Uterus (tissue), 4 donors: ENCODE results near the gene ACTL8. TPM values are rescaled to one million over a fixed set of nuclear protein-coding genes. Genes with fewer than 3 reads are reported as not detected.

Experiments
- DNase-seq, 2 donors: peaks; one replicate each; pipeline ENCODE4 v3.0.0-alpha.2; 2019 to 2020
- H3K27ac ChIP-seq, 2 donors: fragments of 200-600 bp; sonication (generic); 1 replicate in 1 of 2; 2 replicates in 1 of 2; pipeline ENCODE4 v1.5.1; 2016 to 2018
- H3K27me3 ChIP-seq, 2 donors: fragments of 200-600 bp; sonication (generic); one replicate each; pipeline ENCODE4 v1.5.1; 2018 to 2019; ENCODE audit warnings: control low read depth in 1 of 2
- H3K36me3 ChIP-seq, 2 donors: fragments of 200-600 bp; sonication (generic); one replicate each; pipeline ENCODE4 v1.5.1; 2019; ENCODE audit warnings: control low read depth in 1 of 2
- H3K4me1 ChIP-seq, 2 donors: fragments of 200-600 bp; sonication (generic); one replicate each; pipeline ENCODE4 v1.5.1; 2018 to 2019; ENCODE audit warnings: control low read depth in 1 of 2
- H3K4me3 ChIP-seq, 2 donors: fragments of 200-600 bp; sonication (generic); 1 replicate in 1 of 2; 2 replicates in 1 of 2; pipeline ENCODE4 v1.5.1; 2018 to 2019; ENCODE audit warnings: mild to moderate bottlenecking in 1 of 2
- H3K9me3 ChIP-seq, 2 donors: fragments of 200-600 bp; sonication (generic); one replicate each; pipeline ENCODE4 v1.5.1; 2019; ENCODE audit warnings: control low read depth in 1 of 2
- CTCF ChIP-seq, 4 experiments: fragments of 200-600 bp in 2 of 4; fragments of 450-650 bp in 2 of 4; sonication (generic) in 2 of 4; IDR thresholded peaks; one replicate each; pipeline ENCODE4 v1.5.1; 2016 to 2019; ENCODE audit warnings: antibody characterized with exemption in 4 of 4, mild to moderate bottlenecking in 2 of 4, moderate library complexity in 1 of 4
- POLR2A ChIP-seq, 2 donors: fragments of 450-650 bp; IDR thresholded peaks; one replicate each; pipeline ENCODE4 v1.6.1; 2016; ENCODE audit warnings: antibody characterized with exemption in 2 of 2, mild to moderate bottlenecking in 1 of 2, moderate library complexity in 1 of 2
- intact Hi-C: fragments of 100-400 bp; cut with DNase I; formaldehyde crosslinking; loops from one replicate; pipeline ENCODE4 v1.15.1; 2023; ENCODE audit warnings: low total_unique reads
- total RNA-seq, 4 donors: library from RNA; depleted of rRNA in 3 of 4; stranded (reverse); fragments of >200 nt in 3 of 4; gene quantifications; one replicate each; pipeline versions ENCODE4 v1.1.0 to v1.2.4, GENCODE V29; 2014 to 2023
- donor health status: DM: yes; HTN: yes; CAD: no.

Gene ACTL8
- total RNA-seq, 4 donors from 2014 or later, result not detected

- Histone ChIP-seq H3K27me3 (no peaks in the 10 kb centered on the region), H3K4me1 (no peaks in the 10 kb centered on the region)
Observed at GRCh38 chr1:17847111-17847510, 92.0 kb downstream of the ACTL8 start.

GRCh38 chr1:17849216-17849615 lies 94.1 kb downstream of the ACTL8 start:
- no peak for DNase-seq
- H3K4me1 ChIP-seq, result no peaks in the 10 kb centered on the region
- no peak for TF ChIP-seq POLR2A (IDR thresholded peaks at IDR 0.05)
- no peak for TF ChIP-seq CTCF (IDR thresholded peaks at IDR 0.05)
- no peaks in the 10 kb centered on the region for H3K27me3 ChIP-seq
- H3K4me3 ChIP-seq, result no peak overlapping the region
- intact Hi-C loops, result no loop called here
- no peaks in the 10 kb centered on the region for H3K36me3 ChIP-seq
- H3K9me3 ChIP-seq, result no peaks in the 10 kb centered on the region
- H3K27ac ChIP-seq, result no peak overlapping the region

More at GRCh38 chr1:17847111-17847510, 92.0 kb downstream of the ACTL8 start:
- DNase-seq, result no peak
- H3K27ac ChIP-seq, result no peak overlapping the region
- TF ChIP-seq CTCF (IDR thresholded peaks at IDR 0.05) (no peak), POLR2A (IDR thresholded peaks at IDR 0.05) (no peak)
- no peaks in the 10 kb centered on the region for H3K9me3 ChIP-seq
- H3K4me3 ChIP-seq, result no peak overlapping the region
- H3K36me3 ChIP-seq, result no peaks in the 10 kb centered on the region
- intact Hi-C loops, result no loop called here

GRCh38 chr1:17851056-17851455 lies 95.9 kb downstream of the ACTL8 start:
- intact Hi-C loops, result no loop called here
- Histone ChIP-seq H3K4me3 (no peak overlapping the region), H3K9me3 (no peaks in the 10 kb centered on the region), H3K36me3 (no peaks in the 10 kb centered on the region), H3K27me3 (no peaks in the 10 kb centered on the region), H3K27ac (no peak overlapping the region), H3K4me1 (no peaks in the 10 kb centered on the region)
- DNase-seq, result no peak
- no peak for TF ChIP-seq CTCF (IDR thresholded peaks at IDR 0.05)
- no peak for TF ChIP-seq POLR2A (IDR thresholded peaks at IDR 0.05)

GRCh38 chr1:17852383-17852782 lies 97.2 kb downstream of the ACTL8 start:
- H3K27me3 ChIP-seq, result no peaks in the 10 kb centered on the region

More at GRCh38 chr1:17852383-17852782, 97.2 kb downstream of the ACTL8 start:
- no peak for DNase-seq
- H3K9me3 ChIP-seq, result no peaks in the 10 kb centered on the region
- no peak overlapping the region for H3K27ac ChIP-seq
- no peak overlapping the region for H3K4me3 ChIP-seq
- intact Hi-C loops, result no loop called here
- H3K36me3 ChIP-seq, result no peaks in the 10 kb centered on the region
- TF ChIP-seq CTCF (IDR thresholded peaks at IDR 0.05) (no peak), POLR2A (IDR thresholded peaks at IDR 0.05) (no peak)
- no peaks in the 10 kb centered on the region for H3K4me1 ChIP-seq
